LoVo (cell line): ENCODE data around the gene ZFP1.
"Not testable (repeated sequence)": the region's sequence is repeated elsewhere in the genome, so short reads cannot be mapped to it uniquely, and the experiment has no call there.

Source experiments
- DNase-seq: peaks from one replicate; pipeline ENCODE4 v3.0.0-alpha.2; 2016; ENCODE audit warnings: low spot score

The ZFP1 gene

DNA sequence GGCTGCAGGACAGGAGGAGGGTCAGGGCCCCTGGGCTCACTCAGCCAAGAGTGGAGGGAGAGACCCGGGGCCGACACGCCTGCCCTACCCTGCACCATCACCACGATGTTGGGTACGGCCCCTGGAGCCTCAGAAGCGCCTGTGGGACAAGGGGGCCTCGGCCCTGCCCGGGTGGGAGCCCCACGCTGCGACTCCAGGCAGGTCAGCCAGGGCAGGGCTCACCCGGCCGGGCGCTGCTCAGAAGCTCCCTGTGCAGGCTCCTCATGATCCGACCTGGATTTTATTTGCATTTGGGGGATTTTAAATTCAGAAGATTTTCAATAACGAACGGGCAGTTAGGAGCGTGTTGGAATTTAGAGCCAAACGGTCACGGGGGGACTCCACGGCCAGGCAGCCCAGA, 56.6 kb downstream of the ZFP1 start:
- not testable (repeated sequence) for DNase-seq

DNA sequence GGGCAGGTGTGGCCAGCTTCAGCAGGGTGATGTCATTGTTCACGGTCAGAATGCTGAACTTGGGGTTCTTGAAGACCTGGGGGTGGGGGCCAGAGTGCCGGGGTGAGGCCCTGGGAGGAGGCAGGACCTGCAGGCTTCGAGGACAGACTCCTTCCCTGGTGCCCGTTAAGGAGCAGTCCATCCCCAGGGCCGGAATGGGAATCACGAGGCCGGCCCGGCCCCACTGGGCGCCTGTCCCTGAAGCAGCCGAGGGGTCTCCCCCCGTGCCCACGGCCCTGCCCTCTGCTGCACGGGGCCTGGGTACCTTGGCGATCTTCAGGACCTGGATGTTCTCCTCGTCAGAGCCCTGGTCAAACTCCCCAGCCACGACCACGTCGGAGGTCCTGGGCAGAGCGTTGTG, 57.1 kb downstream of the ZFP1 start:
- DNase-seq, result not testable (repeated sequence)

DNA sequence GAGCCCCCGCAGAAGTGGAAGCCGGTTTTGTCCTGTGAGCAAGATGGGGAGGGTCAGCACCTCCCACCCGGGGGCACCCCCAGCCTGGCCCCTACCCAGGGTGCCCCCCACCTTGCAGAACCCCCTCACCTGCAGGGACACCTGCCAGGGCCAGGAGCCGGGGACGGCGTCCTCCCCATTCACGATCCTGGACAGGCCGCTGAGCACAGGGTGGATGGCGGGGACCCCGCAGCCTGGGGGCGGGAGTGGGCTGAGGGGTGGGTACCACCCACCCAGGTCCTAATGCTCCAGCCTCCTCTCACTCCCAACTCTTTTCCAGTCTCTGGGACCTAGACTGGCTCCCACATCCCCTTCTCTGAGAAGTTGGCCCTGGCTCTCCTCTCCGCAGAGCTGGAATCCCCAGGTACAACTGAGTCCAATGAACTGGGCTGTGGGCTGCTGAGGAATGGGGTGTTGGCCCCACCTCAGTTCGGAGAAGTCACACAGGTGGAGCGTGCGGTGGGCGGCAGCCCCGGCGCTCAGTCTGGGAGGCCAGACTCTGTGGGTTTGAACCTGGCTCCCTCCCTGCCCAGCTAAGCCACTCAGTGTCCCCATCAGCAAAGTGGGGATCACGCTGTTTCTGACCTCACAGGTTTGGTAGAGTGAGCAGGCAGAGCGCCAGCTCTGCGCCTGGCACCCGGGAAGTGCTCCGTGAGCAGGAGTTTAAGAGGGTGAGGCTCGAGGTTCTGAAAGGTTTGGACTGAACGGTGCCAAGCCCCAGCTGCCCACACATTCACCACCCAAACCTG, 57.8 kb downstream of the ZFP1 start:
- not testable (repeated sequence) for DNase-seq

DNA sequence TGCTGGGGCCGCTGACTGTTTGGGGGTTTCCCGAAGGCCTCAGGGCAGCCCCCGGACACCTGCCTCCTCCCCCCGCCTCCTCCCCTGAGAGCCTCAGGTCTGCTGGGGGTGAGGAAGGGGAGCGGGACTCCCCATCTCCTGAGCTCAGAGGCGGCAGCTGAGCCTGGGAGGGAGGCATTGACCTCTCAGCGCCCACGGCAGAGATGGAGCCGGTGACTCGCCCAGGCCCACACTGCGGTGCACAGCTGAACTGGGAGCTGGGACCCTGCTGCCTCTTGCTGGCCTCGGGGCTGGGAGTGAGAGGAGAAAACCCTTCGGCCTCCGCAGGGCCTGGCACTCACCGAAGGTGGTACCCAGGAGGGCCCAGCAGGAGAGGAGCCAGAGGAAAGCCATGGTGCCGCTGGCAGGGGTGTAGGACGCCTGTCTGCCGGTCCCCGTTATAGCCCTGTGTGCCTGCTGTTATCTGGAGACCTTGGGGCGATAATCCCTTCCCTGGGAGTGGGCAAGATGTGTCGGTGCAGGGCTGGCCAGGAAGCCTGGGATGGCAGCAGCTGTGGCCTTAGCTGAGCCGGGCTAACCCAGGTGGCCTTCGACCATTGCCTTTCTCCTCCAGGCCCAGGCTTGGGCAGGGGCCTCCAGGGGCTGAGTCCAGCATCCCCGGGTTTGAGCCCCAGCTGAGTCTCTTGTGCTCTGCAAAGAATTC, 58.6 kb downstream of the ZFP1 start, which contains the start of gene CTRB2:
Gene CTRB2 (minus strand): TSS at position 413 of the 703 bp plus-strand sequence. CDS start 20 bp downstream, at position 393.
- no peak for DNase-seq

DNA sequence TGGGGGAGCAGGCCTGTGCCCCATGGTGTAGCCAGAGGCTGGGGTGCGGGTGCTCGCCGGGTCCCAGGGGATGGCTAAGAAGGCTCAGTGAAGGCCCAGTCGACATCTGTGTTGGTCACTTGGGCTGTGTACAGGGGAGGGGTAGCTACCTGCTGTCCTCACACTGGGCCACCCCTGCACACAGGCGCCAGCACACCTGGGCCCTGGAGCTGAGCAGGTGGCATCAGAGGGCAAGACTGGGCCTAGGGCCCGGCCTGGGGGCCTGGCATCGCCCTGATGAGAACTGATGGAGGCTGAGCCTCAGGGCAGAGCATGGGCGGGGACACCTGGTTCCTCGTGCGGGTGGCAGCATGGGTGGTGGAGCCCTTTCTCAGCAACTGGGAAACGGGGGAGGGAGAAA, 59.5 kb downstream of the ZFP1 start:
- DNase-seq, result no peak

DNA sequence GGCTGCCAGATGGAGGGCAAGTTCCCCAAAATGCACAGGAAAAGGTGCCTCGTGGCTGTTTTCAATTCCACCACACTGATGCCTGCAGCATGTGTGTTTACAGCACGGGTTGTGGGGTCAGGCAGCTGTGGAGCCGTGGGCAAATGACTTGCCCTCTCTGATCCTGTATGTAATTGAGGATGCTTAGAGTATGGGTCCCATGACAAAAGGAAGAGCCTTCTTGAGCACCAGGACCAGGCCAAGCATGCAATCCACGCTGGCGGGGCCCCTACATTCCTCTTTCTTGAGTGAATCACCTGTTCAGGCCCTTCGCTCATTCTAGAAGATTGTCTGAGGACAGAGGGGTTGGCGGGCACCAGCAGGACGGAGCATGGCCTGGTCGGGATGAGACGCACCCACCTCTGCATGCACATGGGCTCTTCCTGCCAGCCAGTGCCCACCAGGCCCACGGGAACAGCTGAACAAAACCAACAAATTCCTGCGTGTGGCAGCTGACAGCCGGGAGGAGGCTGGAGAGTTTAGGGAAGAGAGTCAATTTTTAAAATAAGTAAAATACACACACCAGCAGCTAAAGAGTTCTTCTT, 60.0 kb downstream of the ZFP1 start:
- DNase-seq, result no peak

DNA sequence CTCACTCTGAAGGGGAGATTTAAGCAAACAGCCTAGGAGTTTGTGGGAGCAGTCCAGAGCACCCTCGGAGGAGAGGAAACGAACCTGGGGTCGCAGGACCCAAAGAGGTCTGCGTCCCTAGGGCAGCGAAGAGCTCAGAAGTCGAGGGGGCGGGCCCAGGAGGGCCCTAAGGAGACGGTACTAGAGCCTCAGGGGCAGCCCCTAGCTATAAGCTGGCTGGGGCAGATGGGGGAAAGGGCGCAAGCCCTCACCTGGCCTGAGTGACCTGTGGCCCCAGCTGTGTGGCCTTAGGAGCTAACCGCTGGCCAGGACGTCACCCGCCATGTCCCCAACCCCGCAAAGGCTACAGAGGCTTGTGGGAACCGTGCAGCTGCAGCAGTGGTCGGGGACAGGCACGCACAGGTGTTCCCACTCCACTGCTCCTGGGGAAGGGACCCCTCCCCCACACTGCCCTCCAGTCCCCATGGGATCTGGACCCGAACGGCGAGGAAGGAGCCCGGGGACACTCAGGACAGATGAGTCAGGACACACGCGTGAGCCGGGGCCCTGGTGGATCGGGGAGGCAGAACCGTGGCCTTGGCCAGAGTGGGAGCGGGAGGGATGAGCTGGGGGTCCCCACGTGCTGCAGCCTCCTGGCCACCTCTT, 60.7 kb downstream of the ZFP1 start:
- no peak for DNase-seq

DNA sequence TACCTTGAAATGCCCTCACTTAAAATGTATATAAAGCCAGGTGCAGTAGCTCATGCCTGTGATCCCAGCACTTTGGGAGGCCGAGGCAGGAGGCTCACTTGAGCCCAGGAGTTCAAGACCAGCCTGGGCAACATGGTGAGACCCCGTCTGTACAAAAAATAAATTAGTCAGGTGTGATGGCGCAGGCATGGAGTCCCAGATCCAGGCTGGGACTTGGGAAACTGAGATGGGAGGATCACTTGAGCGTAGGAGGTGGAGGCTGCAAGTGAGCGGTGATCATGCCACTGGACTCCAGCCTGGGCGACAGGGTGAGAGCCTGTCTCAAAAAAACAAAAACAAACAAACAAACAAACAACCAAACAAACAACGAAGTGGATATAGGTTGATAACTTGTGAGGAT, 61.2 kb downstream of the ZFP1 start:
- DNase-seq, result not testable (repeated sequence)

DNA sequence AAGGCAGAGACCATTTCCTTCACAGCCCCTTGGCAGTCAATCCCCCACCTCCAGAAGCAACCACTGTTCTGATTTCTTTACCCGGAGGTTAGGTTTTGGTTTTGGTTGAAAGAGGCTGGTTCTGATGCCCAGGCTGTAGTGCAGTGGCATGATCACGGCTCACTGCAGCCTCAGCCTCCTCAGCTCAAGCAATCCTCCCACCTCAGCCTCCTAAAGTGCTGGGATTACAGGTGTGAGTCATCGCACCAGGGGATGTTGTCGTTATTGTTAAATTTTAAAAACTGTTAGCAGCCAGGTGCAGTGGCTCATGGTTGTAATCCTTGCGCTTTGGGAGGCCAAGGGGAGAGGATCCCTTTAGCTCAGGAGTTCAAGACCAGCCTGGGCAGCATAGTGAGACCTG, 61.6 kb downstream of the ZFP1 start:
- DNase-seq, result no peak

DNA sequence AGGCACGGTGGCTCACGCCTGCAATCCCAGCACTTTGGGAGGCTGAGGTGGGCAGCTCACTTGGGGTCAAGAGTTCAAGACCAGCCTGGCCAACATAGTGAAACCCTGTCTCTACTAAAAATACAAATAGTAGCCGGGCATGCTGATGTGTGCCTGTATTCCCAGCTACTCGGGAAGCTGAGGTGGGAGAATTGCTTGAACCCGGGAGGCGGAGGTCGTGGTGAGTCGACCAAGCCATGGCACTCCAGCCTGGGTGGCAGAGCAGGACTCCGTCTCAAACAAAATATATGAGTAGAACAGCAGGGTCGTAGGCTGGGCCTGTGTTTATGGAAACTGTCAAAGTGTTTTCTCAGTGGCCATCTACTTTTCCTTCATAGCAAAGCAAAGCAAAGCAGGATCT, 63.0 kb downstream of the ZFP1 start:
- not testable (repeated sequence) for DNase-seq

DNA sequence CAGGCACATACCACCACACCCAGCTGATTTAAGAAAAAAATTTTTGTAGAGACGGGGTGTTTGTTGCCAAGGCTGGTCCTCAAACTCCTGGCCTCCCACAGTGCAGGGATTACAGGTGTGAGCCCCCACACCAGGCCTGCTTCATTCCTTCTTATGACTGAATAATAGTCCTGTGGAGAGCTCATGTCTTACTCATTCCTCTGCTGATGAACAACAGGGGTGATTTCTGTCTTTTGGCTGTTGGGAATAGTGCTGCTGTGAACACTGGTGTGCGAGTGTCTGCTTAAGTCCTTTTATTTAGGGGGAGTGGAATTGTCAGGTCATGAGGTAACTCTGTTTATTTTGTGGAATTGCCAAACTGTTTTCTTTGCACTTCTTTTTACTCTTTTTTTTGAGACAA, 67.8 kb downstream of the ZFP1 start:
- no peak for DNase-seq

DNA sequence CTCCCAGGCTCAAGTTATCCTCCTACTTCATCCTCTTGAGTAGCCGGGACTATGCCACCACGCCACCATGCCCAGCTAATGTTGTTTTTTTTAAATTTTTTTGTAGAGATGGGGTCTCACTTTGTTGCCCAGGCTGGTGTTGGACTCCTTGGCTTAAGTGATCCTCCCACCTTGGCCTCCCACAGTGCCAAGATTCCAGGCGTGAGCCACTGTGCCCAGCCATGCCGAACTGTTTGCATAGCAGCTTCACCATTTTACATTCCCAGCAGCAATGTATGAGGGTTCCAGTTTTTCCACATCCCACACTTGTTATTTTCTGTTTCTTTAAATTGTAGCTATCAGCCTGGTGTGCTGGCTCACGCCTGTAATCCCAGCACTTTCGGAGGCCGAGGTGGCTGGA, 68.3 kb downstream of the ZFP1 start:
- no peak for DNase-seq

DNA sequence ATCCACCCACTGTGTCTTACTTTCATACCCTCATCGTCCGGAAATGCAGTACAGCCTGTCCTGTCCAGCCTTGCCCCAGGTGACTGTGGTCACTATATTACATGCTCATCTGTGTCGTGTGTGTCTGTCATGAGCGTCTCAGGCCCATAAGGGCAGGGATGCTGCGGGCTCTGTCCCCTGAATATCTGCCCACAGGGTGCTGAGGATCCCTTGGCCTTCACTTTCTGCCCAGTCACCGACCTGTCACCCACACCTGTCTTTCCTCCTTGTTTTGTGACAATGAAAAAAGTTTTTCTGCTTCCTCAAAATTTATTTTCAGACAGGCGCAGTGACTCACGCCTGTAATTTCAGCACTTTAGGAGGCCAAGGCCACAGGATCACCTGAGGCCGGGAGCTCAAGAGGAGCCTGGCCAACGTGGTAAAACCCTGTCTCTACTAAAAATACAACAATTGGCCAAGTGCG, 69.1 kb downstream of the ZFP1 start:
- no peak for DNase-seq

DNA sequence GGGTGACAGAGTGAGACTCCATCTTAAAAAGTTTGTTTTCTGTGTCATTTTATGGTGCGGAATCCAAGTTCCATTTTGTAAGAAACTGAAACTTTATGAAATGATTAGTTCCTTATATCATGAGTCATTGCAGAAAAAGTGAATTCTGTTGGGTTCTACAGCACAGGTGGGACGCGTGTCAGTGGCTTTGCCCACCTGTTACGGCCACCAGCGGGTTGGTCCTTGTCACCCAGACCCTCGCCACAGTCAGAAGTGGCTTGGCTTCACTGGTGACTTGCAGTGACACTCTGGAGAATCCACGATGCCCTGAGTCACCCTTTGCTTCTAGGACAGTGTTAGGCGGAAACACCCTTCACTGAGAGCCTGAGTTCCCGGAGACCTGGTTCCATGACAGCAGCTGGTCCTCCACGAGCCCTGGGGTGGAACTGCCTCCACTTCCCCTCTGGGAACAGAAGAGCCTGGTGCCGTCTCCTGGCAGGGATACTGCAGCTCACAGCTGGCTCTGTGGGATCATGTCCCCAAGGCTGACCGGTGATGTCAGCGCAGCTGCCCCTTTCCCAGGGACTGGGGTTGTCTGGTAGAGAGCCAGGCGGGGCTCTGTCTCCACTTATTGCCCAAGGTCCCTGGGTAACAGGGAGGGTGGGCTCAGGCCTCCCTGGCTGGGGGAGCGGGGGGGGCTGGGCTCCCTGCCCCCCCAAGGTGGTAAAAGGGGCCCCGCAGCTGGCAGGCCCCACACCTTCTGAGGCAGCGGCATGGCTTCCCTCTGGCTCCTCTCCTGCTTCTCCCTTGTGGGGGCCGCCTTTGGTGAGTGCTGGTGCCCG, 70.1 kb downstream of the ZFP1 start, which contains the start of gene CTRB1:
Gene CTRB1 (plus strand): TSS at position 733 of the 821 bp plus-strand sequence. CDS start 20 bp downstream, at position 753.
- DNase-seq, result no peak

DNA sequence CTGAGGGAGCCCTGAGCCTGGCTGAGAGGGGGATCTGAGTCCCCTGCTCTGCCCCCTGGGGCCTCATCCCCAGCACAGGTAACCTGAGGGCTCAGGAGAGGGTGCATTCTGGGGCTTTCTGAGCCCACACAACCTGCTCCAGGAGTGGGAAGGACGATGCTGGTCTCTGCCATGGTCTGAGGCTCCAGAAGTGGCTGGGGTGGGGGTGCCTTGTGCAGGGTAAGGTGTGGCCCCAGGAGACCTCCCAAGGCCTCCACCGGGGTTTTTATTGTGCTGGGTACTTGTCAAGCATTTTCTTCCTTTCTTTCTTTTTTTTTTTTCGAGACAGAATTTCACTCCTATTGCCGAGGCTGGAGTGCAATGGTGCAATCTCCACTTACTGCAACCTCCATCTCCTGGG, 70.8 kb downstream of the ZFP1 start:
- DNase-seq, result no peak

DNA sequence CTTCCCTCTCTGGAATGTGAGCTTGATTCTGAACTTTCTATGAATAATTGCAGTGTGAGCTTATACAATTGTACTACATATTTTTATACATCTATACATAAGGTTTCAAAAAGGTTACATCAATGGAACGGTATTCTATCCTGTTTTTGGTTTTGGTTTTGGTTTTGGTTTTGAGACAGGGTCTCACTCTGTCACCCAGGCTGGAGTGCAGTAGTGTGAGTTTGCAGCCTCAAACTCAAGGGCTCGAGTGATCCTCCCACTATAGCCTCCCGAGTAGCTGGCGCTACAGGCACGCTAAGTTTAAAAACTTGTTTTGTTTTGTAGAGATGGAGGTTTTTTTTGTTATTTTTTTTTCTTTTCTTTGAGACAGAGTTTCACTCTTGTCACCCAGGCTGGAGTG, 71.5 kb downstream of the ZFP1 start:
- no peak for DNase-seq
